Adrenal gland (tissue), 12 donors: ENCODE results near the gene SLC27A2. TPM values are rescaled to one million over a fixed set of nuclear protein-coding genes. Genes with fewer than 3 reads are reported as not detected.

Experiments used
- DNase-seq, 7 donors: peaks; one replicate each; pipeline ENCODE4 v3.0.0-alpha.2; 2019 to 2020
- H3K27ac ChIP-seq, 5 donors: fragments of 200-600 bp; sonication (generic) in 4 of 5; 1 replicate in 3 of 5; 2 replicates in 2 of 5; pipeline versions ENCODE4 v1.5.1 to v1.8.0; 2016 to 2020; ENCODE audit warnings: mild to moderate bottlenecking in 1 of 5
- H3K27me3 ChIP-seq: fragments of 200-600 bp; 2 replicates; pipeline ENCODE4 v1.8.0; 2021
- H3K36me3 ChIP-seq, 2 donors: fragments of 200-600 bp; replicated peaks in 1 of 2; 1 replicate in 1 of 2; 2 replicates in 1 of 2; pipeline versions ENCODE4 v1.5.1 to v1.8.0; 2018 to 2022
- H3K4me1 ChIP-seq, 2 donors: fragments of 200-600 bp; replicated peaks in 1 of 2; 1 replicate in 1 of 2; 2 replicates in 1 of 2; pipeline versions ENCODE4 v1.5.1 to v1.8.0; 2018 to 2021
- H3K4me3 ChIP-seq, 4 donors: fragments of 200-600 bp; sonication (generic) in 3 of 4; one replicate each; pipeline ENCODE4 v1.5.1; 2016 to 2018
- H3K9me3 ChIP-seq, 3 donors: fragments of 200-600 bp; sonication (generic) in 1 of 3; replicated peaks in 1 of 3; 1 replicate in 2 of 3; 2 replicates in 1 of 3; pipeline versions ENCODE4 v1.5.1 to v1.8.0; 2016 to 2021
- POLR2A ChIP-seq, 2 donors: fragments of 450-650 bp; IDR thresholded peaks; one replicate each; pipeline ENCODE4 v1.6.1; 2017; ENCODE audit warnings: antibody characterized with exemption in 2 of 2, mild to moderate bottlenecking in 2 of 2, moderate library complexity in 1 of 2
- WGBS, 4 donors: extraction: QIAGEN DNeasy Blood & Tissue Kit in 2 of 4; methylation state at CpG; one replicate each; pipeline versions ENCODE4 v1.1.5 to v1.1.7; 2013 to 2017; 5-methylcytosine and 5-hydroxymethylcytosine counted together
- intact Hi-C, 2 donors: fragments of 100-400 bp; cut with DNase I; formaldehyde crosslinking; loops; one replicate each; pipeline versions ENCODE4 v1.14.1 to v1.15.0; 2022 to 2023
- polyA plus RNA-seq, 3 donors: library from polyadenylated mRNA; stranded (reverse); fragments of 200-250 nt in 2 of 3; fragments of 350-450 nt in 1 of 3; fragmentation: Illumina TruSeq in 1 of 3; extraction: RNeasy Lipid Tissue Mini Kit (QIAGEN cat#74804) in 1 of 3; gene quantifications; one replicate each; pipeline ENCODE4 v1.2.3, GENCODE V29; 2013 to 2014
- total RNA-seq, 9 donors: library from RNA; depleted of rRNA in 4 of 9; stranded (reverse); fragments of >200 nt in 4 of 9; fragments of 120-200 nt in 1 of 9; fragmentation: NEBNext Ultra II Directional in 1 of 9; extraction: Animal tissue kit (Norgen Biotek cat#: 25700) in 1 of 9; gene quantifications; one replicate each; pipeline versions ENCODE4 v1.1.0 to v1.2.4, GENCODE V29; 2013 to 2023
- TF ChIP-seq, protein P1 (sequence below), 6 experiments: fragments of 450-650 bp in 4 of 6; fragments of 200-600 bp in 2 of 6; sonication (generic) in 1 of 6; IDR thresholded peaks; 1 replicate in 5 of 6; 2 replicates in 1 of 6; pipeline versions ENCODE4 v1.5.1 to v1.8.0; 2016 to 2021; ENCODE audit warnings: antibody characterized with exemption in 6 of 6, mild to moderate bottlenecking in 2 of 6, moderate library complexity in 1 of 6
- donor health status: healthy with polysubstance abuse.
- donor health status: Bipolar disorder and iron deficiency.
- donor health status: DM: yes; HTN: yes; CAD: no.
- donor health status: DM: no; HTN: no; CAD: no.
- donor health status: DM: no; HTN: no; CAD: no.
- donor health status: DM: yes; HTN: yes; CAD: no.

SLC27A2 gene
- total and polyA plus RNA-seq, 12 donors = 0.22 to 49.5 (median 22.5) TPM

DNA sequence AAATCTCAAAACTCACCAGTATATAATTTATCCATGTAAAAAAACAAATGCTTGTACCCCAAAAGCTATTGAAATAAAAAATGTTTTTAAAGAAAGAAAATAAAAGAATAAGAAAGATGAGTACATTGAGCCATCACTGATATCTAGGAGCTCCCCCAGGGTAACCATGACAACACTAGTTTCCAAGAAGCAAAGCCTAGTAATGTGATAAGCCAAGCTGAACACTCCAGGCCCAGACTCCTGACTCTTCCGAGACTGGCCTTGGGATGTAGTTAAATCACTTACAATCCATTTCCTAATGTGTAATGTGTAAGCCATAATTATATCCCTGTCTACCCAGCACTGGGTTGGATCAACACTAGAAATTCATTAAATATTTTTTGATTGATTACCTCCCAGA, 41.9 kb upstream of the SLC27A2 start:
- intact Hi-C loops = loop anchor here in 1 of 2 donors (5.0 to 10.0 kb wide), 2 partner anchors 175 to 1278 kb away; no protein-coding TSS in a partner anchor
- Histone ChIP-seq H3K27me3 (no peaks in the 10 kb centered on the region), H3K36me3 (no peaks in the 10 kb centered on the region), H3K4me3 (no peak overlapping the region), H3K9me3 (no peaks in the 10 kb centered on the region), H3K4me1 (no peaks in the 10 kb centered on the region), H3K27ac (no peak overlapping the region)
- no peak for TF ChIP-seq POLR2A (IDR thresholded peaks at IDR 0.05)
- TF ChIP-seq, protein P1, sequence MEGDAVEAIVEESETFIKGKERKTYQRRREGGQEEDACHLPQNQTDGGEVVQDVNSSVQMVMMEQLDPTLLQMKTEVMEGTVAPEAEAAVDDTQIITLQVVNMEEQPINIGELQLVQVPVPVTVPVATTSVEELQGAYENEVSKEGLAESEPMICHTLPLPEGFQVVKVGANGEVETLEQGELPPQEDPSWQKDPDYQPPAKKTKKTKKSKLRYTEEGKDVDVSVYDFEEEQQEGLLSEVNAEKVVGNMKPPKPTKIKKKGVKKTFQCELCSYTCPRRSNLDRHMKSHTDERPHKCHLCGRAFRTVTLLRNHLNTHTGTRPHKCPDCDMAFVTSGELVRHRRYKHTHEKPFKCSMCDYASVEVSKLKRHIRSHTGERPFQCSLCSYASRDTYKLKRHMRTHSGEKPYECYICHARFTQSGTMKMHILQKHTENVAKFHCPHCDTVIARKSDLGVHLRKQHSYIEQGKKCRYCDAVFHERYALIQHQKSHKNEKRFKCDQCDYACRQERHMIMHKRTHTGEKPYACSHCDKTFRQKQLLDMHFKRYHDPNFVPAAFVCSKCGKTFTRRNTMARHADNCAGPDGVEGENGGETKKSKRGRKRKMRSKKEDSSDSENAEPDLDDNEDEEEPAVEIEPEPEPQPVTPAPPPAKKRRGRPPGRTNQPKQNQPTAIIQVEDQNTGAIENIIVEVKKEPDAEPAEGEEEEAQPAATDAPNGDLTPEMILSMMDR (IDR thresholded peaks at IDR 0.05) = no peak
- 0 to 5% (median 1%) methylated on average over 1 of the region's 1 CpG for WGBS, 4 donors
- DNase-seq = no peak

DNA sequence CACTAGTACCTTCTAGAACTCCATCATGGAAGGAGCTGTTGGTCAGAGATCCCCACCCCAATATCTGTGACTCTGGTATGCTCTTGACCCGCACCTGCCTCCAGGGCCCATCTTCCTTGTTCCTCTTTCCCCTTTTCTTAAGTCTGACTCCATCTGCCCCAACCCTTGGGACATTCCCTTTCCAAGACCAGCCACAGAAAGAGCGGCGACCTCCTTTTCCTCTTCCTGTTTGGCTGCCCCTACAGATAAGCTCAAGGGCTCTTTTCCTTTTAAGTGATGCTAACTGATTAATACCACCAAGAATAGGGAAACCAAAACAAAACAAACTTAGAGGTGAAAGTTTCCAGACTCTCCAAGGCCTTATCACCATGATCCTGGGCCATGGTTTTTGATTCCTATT, 41.0 kb upstream of the SLC27A2 start:
- Histone ChIP-seq H3K4me3 (no peak overlapping the region), H3K36me3 (no peaks in the 10 kb centered on the region), H3K27ac (no peak overlapping the region), H3K4me1 (no peaks in the 10 kb centered on the region), H3K9me3 (no peaks in the 10 kb centered on the region), H3K27me3 (no peaks in the 10 kb centered on the region)
- TF ChIP-seq POLR2A (IDR thresholded peaks at IDR 0.05) = no peak
- TF ChIP-seq, protein P1 (IDR thresholded peaks at IDR 0.05) = no peak
- no peak for DNase-seq
- intact Hi-C loops = loop anchor here in 1 of 2 donors (5.0 to 10.0 kb wide), 2 partner anchors 174 to 1279 kb away; no protein-coding TSS in a partner anchor
- WGBS, 4 donors = 69 to 85% (median 77%) methylated on average over 3 of the region's 3 CpGs

DNA sequence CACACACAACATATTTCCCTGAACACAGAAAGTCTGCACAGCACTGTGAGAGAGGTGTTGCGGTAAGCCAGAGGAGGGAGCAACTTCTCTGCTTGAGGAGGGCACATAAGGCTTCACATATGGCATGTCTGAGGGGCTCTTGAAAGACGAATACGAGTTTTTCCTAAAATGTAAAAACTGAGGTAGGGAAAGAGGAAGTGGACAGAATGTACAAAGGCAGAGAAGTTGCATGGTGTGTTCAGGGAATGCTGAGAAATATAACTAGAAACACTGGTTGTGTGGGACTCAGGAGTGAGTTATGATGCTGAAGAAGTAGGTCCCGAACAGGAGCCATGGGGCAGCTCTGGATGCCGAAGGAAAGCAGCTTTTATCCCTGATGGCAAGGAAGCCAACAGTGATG, 40.1 kb upstream of the SLC27A2 start:
- intact Hi-C loops = loop anchor here in 1 of 2 donors (5.0 to 10.0 kb wide), 2 partner anchors 173 to 1280 kb away; no protein-coding TSS in a partner anchor
- H3K27me3 ChIP-seq = no peaks in the 10 kb centered on the region
- H3K36me3 ChIP-seq = no peaks in the 10 kb centered on the region
- no peak overlapping the region for H3K27ac ChIP-seq
- H3K9me3 ChIP-seq = no peaks in the 10 kb centered on the region
- WGBS, 4 donors = 79 to 88% (median 83%) methylated on average over 5 of the region's 5 CpGs
- no peak for DNase-seq
- H3K4me1 ChIP-seq = no peaks in the 10 kb centered on the region
- TF ChIP-seq, protein P1 (IDR thresholded peaks at IDR 0.05) = no peak
- no peak for TF ChIP-seq POLR2A (IDR thresholded peaks at IDR 0.05)
- no peak overlapping the region for H3K4me3 ChIP-seq

DNA sequence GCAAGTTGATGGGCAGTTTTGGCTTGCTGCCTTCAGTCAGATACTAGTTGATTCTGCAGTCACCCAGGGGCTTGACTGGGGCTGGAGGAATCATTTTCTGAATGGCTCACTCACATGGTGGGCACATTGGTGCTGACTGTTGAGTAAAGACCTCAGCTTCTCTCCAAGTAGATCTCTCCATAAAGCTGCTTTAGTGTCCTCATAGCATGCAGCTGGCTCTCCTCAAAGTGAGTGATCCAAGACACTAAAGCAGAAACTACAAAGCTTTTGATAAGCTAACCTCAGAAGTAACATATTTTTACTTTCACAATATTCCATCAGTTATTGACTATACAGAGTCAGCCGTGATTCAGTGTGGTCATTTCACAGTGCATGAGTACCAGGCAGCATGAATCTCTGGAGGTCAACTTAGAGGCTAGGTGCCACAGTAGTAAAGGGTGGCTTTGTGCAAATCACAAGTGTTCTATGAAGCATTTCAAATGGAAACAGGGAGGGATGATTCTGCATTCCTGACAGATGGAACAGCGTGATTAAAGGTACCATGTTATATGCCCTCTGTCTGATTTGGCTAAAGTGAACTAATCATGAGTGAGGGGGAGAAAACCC, 38.6 kb upstream of the SLC27A2 start:
- WGBS, 4 donors = 80 to 96% (median 93%) methylated on average over 2 of the region's 2 CpGs

More for the DNA sequence above, 38.6 kb upstream of the SLC27A2 start:
- no peaks in the 10 kb centered on the region for H3K9me3 ChIP-seq
- no peak overlapping the region for H3K4me3 ChIP-seq
- no peak overlapping the region for H3K27ac ChIP-seq
- DNase-seq = no peak
- H3K27me3 ChIP-seq = no peaks in the 10 kb centered on the region
- no peaks in the 10 kb centered on the region for H3K36me3 ChIP-seq
- TF ChIP-seq POLR2A (IDR thresholded peaks at IDR 0.05) = no peak
- TF ChIP-seq, protein P1 (IDR thresholded peaks at IDR 0.05) = no peak
- intact Hi-C loops = loop anchor here in 1 of 2 donors (5.0 to 10.0 kb wide), 2 partner anchors 171 to 1281 kb away; no protein-coding TSS in a partner anchor
- no peaks in the 10 kb centered on the region for H3K4me1 ChIP-seq
